HFF-Myc (cell line): ENCODE data around the gene ZNF215.
"Not testable (repeated sequence)": the region's sequence is repeated elsewhere in the genome, so short reads cannot be mapped to it uniquely, and the experiment has no call there.

Experiments
- DNase-seq: peaks from one replicate; pipeline ENCODE4 v3.0.0-alpha.2; 2011; ENCODE audit warnings: low read depth; ENCODE audit errors: extremely low read depth
- H3K4me3 ChIP-seq: replicated peaks from 2 replicates; pipeline ENCODE4 v1.5.1; 2011; ENCODE audit warnings: low read depth, mild to moderate bottlenecking, control low read depth, low read length
- TF ChIP-seq, protein P1 (sequence below): IDR thresholded peaks from 2 replicates; pipeline ENCODE4 v1.5.1; 2012; ENCODE audit warnings: mild to moderate bottlenecking, low read depth, low read length, control low read depth; ENCODE audit errors: missing control alignments

Gene ZNF215

DNA sequence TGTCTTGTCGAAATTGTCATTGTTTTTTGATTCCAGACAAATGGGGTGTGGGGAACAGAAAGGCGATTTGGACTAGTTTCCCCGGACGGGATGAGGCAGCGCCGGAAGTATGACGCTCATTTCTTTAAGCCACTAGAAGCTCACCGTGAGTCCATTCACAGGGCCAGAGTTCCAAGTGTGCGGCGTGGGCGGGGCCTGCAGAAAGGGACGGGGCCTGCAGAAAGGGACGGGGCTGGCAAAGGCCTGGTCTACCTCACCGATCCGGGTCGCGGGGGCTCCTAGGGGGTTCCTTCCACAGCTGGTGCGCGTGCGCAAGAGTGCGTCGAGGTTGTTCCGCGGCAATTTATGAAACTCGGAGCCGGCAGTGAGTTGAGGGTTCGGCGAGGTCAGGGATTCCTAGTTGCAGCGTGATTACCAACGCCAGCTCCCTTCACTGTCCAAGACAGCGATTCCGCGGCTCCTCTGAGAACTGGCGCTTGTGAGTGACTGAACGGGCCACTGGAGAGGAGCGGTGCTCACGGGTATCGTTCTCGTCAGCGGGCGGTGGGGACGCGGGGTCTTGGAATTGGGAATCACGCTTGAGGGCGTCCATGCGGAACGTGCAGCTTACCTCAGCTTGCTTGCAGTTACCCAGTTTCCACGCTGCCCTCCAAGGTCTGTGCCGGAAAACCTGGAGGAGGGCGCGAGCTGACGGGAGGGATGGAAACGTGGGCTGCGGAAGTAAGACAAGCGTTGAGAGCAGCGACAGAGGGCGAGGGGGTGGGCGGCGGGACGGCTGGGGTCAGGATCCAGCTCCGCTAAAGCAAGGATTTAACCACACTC lies at the start of gene ZNF215:
ZNF215 (plus strand) TSS at position 219 of the 822 bp plus-strand sequence. CDS start 5,847 bp downstream, outside the sequence.
- peak within 1 kb of the TSS; percentile 73 for H3K4me3 ChIP-seq
- TF ChIP-seq, protein P1, sequence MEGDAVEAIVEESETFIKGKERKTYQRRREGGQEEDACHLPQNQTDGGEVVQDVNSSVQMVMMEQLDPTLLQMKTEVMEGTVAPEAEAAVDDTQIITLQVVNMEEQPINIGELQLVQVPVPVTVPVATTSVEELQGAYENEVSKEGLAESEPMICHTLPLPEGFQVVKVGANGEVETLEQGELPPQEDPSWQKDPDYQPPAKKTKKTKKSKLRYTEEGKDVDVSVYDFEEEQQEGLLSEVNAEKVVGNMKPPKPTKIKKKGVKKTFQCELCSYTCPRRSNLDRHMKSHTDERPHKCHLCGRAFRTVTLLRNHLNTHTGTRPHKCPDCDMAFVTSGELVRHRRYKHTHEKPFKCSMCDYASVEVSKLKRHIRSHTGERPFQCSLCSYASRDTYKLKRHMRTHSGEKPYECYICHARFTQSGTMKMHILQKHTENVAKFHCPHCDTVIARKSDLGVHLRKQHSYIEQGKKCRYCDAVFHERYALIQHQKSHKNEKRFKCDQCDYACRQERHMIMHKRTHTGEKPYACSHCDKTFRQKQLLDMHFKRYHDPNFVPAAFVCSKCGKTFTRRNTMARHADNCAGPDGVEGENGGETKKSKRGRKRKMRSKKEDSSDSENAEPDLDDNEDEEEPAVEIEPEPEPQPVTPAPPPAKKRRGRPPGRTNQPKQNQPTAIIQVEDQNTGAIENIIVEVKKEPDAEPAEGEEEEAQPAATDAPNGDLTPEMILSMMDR = no peak
- DNase-seq = peak; percentile 83

DNA sequence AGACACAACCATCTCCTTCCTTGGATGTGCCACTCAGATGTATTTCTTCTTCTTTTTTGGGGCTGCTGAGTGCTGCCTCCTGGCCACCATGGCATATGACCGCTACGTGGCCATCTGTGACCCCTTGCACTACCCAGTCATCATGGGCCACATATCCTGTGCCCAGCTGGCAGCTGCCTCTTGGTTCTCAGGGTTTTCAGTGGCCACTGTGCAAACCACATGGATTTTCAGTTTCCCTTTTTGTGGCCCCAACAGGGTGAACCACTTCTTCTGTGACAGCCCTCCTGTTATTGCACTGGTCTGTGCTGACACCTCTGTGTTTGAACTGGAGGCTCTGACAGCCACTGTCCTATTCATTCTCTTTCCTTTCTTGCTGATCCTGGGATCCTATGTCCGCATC lies 49.3 kb upstream of the ZNF215 start:
- DNase-seq = no peak
- TF ChIP-seq, protein P1 = no peak
- H3K4me3 ChIP-seq = no peak overlapping the region

DNA sequence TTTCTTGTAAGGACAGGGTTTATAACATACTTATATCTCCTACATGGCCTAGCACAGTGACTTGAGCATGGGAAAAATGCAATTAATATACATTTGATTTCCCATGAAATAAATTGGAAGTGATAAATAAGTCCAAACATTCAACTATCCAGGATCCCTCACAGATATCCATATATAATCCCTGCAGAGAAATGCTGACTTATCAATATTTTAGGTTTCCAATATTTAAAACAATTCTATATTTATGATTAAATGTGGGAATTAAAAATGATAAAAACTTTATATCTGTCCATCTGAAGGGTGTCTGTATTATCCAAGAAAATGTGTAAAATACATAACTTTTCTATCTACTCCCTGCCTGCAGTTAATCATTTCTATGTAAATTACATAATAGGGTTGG lies 43.5 kb upstream of the ZNF215 start:
- TF ChIP-seq, protein P1 = no peak
- no peak for DNase-seq
- no peak overlapping the region for H3K4me3 ChIP-seq

DNA sequence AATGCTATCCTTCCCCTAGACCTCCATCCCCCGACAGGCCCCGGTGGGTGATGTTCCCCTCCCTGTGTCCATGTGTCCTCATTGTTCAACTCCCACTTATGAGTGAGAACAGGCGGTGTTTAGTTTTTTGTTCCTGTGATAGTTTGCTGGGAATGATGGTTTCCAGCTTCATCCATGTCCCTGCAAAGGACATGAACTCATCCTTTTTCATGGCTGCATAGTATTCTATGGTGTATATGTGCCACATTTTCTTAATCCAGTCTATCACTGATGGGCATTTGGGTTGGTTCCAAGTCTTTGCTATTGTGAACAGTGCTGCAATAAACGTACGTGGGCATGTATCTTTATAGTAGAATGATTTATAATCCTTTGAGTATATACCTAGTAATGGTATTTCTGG lies 38.5 kb upstream of the ZNF215 start:
- DNase-seq, H3K4me3 ChIP-seq: not testable (repeated sequence)

DNA sequence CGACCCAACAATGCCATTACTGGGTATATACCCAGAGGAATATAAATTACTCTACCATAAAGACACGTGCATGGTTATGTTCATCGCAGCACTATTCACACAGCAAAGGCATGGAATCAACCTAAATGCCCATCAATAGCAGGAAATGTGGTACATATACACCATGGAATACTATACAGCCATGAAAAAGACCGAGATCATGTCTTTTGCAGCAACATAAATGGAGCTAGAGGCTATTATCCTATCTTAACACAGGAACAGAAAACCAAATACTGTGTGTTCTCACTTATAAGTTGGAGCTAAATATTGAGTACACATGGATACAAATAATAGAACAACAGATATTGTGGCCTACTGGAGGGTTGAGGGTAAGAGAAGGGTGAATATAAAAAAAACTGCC lies 37.4 kb upstream of the ZNF215 start:
- TF ChIP-seq, protein P1 = no peak
- no peak for DNase-seq
- no peak overlapping the region for H3K4me3 ChIP-seq

DNA sequence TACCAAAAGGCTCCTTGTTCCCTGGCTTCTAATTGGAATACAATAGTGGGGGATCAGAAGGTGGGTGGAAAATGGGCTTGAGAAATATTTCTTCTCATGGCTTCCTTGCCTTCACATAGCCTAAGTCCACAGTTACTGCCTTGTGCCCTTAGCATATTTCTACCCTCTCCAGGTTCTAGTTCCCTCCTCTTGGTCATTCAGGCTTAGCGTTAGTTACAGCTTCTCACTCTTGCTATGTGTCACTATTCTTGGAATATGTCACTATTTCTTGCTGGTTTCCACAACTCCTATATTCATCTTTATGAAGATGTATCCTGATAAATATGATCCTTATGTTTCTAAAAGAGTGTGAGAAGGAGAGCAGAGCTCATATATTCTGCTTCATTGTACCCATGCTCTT lies 36.4 kb upstream of the ZNF215 start:
- TF ChIP-seq, protein P1 = no peak

DNA sequence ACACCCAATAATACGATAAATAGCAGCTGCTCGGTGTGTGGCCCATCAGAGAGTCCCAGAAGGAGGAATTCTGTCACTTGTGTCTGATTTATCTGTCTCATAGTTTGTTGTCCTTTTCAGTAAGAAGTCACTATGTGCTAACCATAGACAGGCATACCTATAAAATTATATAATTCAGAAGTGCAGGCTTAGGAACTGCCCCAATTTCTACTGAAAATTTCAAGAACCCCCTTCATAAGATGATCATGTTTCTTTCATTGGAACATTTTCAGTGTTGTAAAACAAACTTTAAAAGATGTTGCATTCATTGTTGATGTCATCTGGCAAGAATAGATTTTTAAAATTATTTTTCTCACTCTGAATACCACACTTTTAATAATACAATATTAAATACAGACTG lies 33.8 kb upstream of the ZNF215 start, which contains the start of gene OR2D2:
OR2D2 (minus strand) TSS at position 101 of the 400 bp plus-strand sequence; CDS start at position 101, 0 bp downstream.
- TF ChIP-seq, protein P1 = no peak
- no peak within 1 kb of the TSS for H3K4me3 ChIP-seq
- no peak for DNase-seq

More for the DNA sequence above, 36.4 kb upstream of the ZNF215 start:
- DNase-seq = no peak
- no peak overlapping the region for H3K4me3 ChIP-seq
